ENCODE data around the gene EIF1AY.

GRCh38 chrY:20546071-20546470 is 29.5 kb upstream of the EIF1AY start:
- TF ChIP-seq GATA3 (IDR thresholded peaks at IDR 0.05; ENCODE audit: low read depth, low read length) (no peak), GATA2 (IDR thresholded peaks at IDR 0.05; ENCODE audit: low read depth, low read length) (no peak)
